H9 (cell line): ENCODE results near the gene NR2F1-AS1. TPM values are rescaled to one million over a fixed set of nuclear protein-coding genes. Genes with fewer than 3 reads are reported as not detected.

ENCODE experiments used
- DNase-seq: peaks from one replicate; pipeline ENCODE4 v3.0.0-alpha.2; 2017
- H2AFZ ChIP-seq: one replicate; pipeline ENCODE4 v1.6.1; 2013; ENCODE audit warnings: mild to moderate bottlenecking, low read length, control low read depth, moderate library complexity
- H2AK5ac ChIP-seq: 2 replicates; pipeline ENCODE4 v1.6.1; 2013; ENCODE audit warnings: low read length, control low read depth, mixed read lengths; ENCODE audit not compliant: insufficient read length
- H2BK120ac ChIP-seq: one replicate; pipeline ENCODE4 v1.6.1; 2013; ENCODE audit warnings: low read depth, mild to moderate bottlenecking, low read length, control low read depth, inconsistent platforms; ENCODE audit not compliant: poor library complexity, severe bottlenecking
- H2BK12ac ChIP-seq: 2 replicates; pipeline ENCODE4 v1.6.1; 2013; ENCODE audit warnings: low read length, control low read depth, mixed read lengths, low read depth; ENCODE audit not compliant: insufficient read length
- H2BK15ac ChIP-seq: 2 replicates; pipeline ENCODE4 v1.6.1; 2013; ENCODE audit warnings: low read depth, low read length, control low read depth
- H2BK20ac ChIP-seq: one replicate; pipeline ENCODE4 v1.6.1; 2013; ENCODE audit warnings: low read depth, mild to moderate bottlenecking, low read length, control low read depth, inconsistent platforms; ENCODE audit not compliant: poor library complexity, severe bottlenecking
- H2BK5ac ChIP-seq: 2 replicates; pipeline ENCODE4 v1.6.1; 2013; ENCODE audit warnings: low read length, control low read depth, mixed read lengths; ENCODE audit not compliant: insufficient read length
- H3K14ac ChIP-seq: 2 replicates; pipeline ENCODE4 v1.6.1; 2013; ENCODE audit warnings: low read length, control low read depth; ENCODE audit not compliant: insufficient read depth
- H3K18ac ChIP-seq: 2 replicates; pipeline ENCODE4 v1.6.1; 2013; ENCODE audit warnings: low read depth, mild to moderate bottlenecking, mixed read lengths, low read length, control low read depth; ENCODE audit not compliant: insufficient read length
- H3K23ac ChIP-seq: 2 replicates; pipeline ENCODE4 v1.6.1; 2013; ENCODE audit warnings: low read length, control low read depth, mixed read lengths, low read depth; ENCODE audit not compliant: insufficient read length
- H3K23me2 ChIP-seq: 2 replicates; pipeline ENCODE4 v1.6.1; 2013; ENCODE audit warnings: low read depth, mild to moderate bottlenecking, mixed read lengths, low read length, control low read depth; ENCODE audit not compliant: insufficient read length, poor library complexity, severe bottlenecking
- H3K27ac ChIP-seq: 2 replicates; pipeline ENCODE4 v1.5.1; 2013; ENCODE audit warnings: low read length, control low read depth, mixed read lengths, low read depth; ENCODE audit not compliant: insufficient read length
- H3K27me3 ChIP-seq: 2 replicates; pipeline ENCODE4 v1.6.1; 2013; ENCODE audit warnings: low read length, control low read depth, inconsistent platforms; ENCODE audit not compliant: insufficient read depth
- H3K4ac ChIP-seq: 2 replicates; pipeline ENCODE4 v1.6.1; 2013; ENCODE audit warnings: low read depth, mild to moderate bottlenecking, control low read depth, inconsistent platforms, low read length, moderate library complexity
- H3K4me1 ChIP-seq: 2 replicates; pipeline ENCODE4 v1.6.1; 2013; ENCODE audit warnings: low read length, control low read depth, inconsistent platforms; ENCODE audit not compliant: insufficient read depth
- H3K4me2 ChIP-seq: 2 replicates; pipeline ENCODE4 v1.6.1; 2013; ENCODE audit warnings: low read length, control low read depth, mixed read lengths; ENCODE audit not compliant: insufficient read length, insufficient read depth
- H3K56ac ChIP-seq: 2 replicates; pipeline ENCODE4 v1.6.1; 2013; ENCODE audit warnings: low read depth, mild to moderate bottlenecking, mixed read lengths, low read length, control low read depth; ENCODE audit not compliant: insufficient read length
- H3K79me1 ChIP-seq: 2 replicates; pipeline ENCODE4 v1.6.1; 2013; ENCODE audit warnings: low read depth, mild to moderate bottlenecking, moderate library complexity, low read length, control low read depth, inconsistent platforms; ENCODE audit not compliant: insufficient read depth, poor library complexity, severe bottlenecking
- H3K79me2 ChIP-seq: 2 replicates; pipeline ENCODE4 v1.6.1; 2013; ENCODE audit warnings: low read length, control low read depth, inconsistent platforms; ENCODE audit not compliant: insufficient read depth
- H3K9ac ChIP-seq: 2 replicates; pipeline ENCODE4 v1.6.1; 2013; ENCODE audit warnings: low read length, control low read depth, mixed read lengths; ENCODE audit not compliant: insufficient read length; ENCODE audit errors: extremely low read depth
- H3K9me3 ChIP-seq: one replicate; pipeline ENCODE4 v1.6.1; 2013; ENCODE audit warnings: low read depth, low read length, inconsistent platforms; ENCODE audit not compliant: control insufficient read depth
- H3T11ph ChIP-seq: one replicate; pipeline ENCODE4 v1.6.1; 2013; ENCODE audit warnings: mild to moderate bottlenecking, low read length, control low read depth, inconsistent platforms
- H4K20me1 ChIP-seq: one replicate; pipeline ENCODE4 v1.6.1; 2013; ENCODE audit not compliant: control insufficient read depth, insufficient read length, insufficient read depth
- H4K5ac ChIP-seq: 2 replicates; pipeline ENCODE4 v1.6.1; 2013; ENCODE audit warnings: low read depth, mild to moderate bottlenecking, mixed read lengths, low read length, control low read depth; ENCODE audit not compliant: insufficient read length
- H4K8ac ChIP-seq: replicated peaks from 2 replicates; pipeline ENCODE4 v1.6.1; 2013; ENCODE audit warnings: low read length, control low read depth, mixed read lengths, low read depth; ENCODE audit not compliant: insufficient read length
- H4K91ac ChIP-seq: 2 replicates; pipeline ENCODE4 v1.6.1; 2013; ENCODE audit warnings: low read depth, mild to moderate bottlenecking, moderate library complexity, mixed read lengths, low read length, control low read depth; ENCODE audit not compliant: insufficient read length
- H3K27ac Mint-ChIP-seq, 3 experiments: 2 replicates in 2 of 3; 3 replicates in 1 of 3; pipeline ENCODE4 v1.8.0; 2020 to 2021; ENCODE audit warnings: mixed read lengths in 3 of 3, mild to moderate bottlenecking in 1 of 3, moderate library complexity in 1 of 3
- H3K27me3 Mint-ChIP-seq: 2 replicates; pipeline ENCODE4 v1.8.0; 2021; ENCODE audit warnings: low read depth, mild to moderate bottlenecking, moderate library complexity, mixed read lengths
- H3K36me3 Mint-ChIP-seq, 3 experiments: 2 replicates in 2 of 3; 3 replicates in 1 of 3; pipeline ENCODE4 v1.8.0; 2020 to 2021; ENCODE audit warnings: low read depth in 3 of 3, mixed read lengths in 3 of 3; ENCODE audit not compliant: insufficient read depth in 1 of 3
- H3K4me1 Mint-ChIP-seq, 2 experiments: 2 replicates each; pipeline ENCODE4 v1.8.0; 2020; ENCODE audit warnings: mixed read lengths in 2 of 2
- H3K4me3 Mint-ChIP-seq, 2 experiments: 2 replicates in 1 of 2; 3 replicates in 1 of 2; pipeline ENCODE4 v1.8.0; 2020 to 2021; ENCODE audit warnings: mild to moderate bottlenecking in 2 of 2, mixed read lengths in 2 of 2, moderate library complexity in 1 of 2
- H3K9me3 Mint-ChIP-seq, 2 experiments: 2 replicates in 1 of 2; 3 replicates in 1 of 2; pipeline ENCODE4 v1.8.0; 2020; ENCODE audit warnings: mild to moderate bottlenecking in 2 of 2, mixed read lengths in 2 of 2, moderate library complexity in 1 of 2
- CTCF ChIP-seq: fragments of 200-600 bp; sonication (generic); conservative IDR thresholded peaks from 3 replicates; pipeline ENCODE4 v1.8.0; 2021; ENCODE audit warnings: antibody characterized with exemption, mild to moderate bottlenecking
- WGBS: extraction: QIAGEN DNeasy Blood & Tissue Kit; methylation state at CpG from one replicate; pipeline ENCODE4 v1.1.7; 2013; ENCODE audit warnings: missing lambda C conversion rate, low lambda C conversion rate, mixed read lengths; ENCODE audit not compliant: insufficient read length; ENCODE audit errors: extremely low coverage; 5-methylcytosine and 5-hydroxymethylcytosine counted together
- total RNA-seq: library from RNA; stranded (reverse); gene quantifications from 2 replicates; pipeline ENCODE4 v1.2.1, GENCODE V29; 2021

NR2F1-AS1 gene
- total RNA-seq, 1 experiment from 2014 or later: 1.9 TPM

GRCh38 chr5:93433422-93433821, 147.6 kb downstream of the NR2F1-AS1 start:
- Histone ChIP-seq H2BK120ac (no peak overlapping the region), H3K18ac (no peak overlapping the region), H3K27ac (no peak overlapping the region), H2AK5ac (no peak overlapping the region), H3K23ac (no peak overlapping the region), H4K5ac (no peak overlapping the region), H3K9me3 (no peaks in the 10 kb centered on the region), H3T11ph (no peak overlapping the region), H3K27me3 (no peaks in the 10 kb centered on the region), H3K79me1 (no peaks in the 10 kb centered on the region), H3K4me2 (no peak overlapping the region), H2BK12ac (no peak overlapping the region), H2BK20ac (no peak overlapping the region), H2BK5ac (no peak overlapping the region), H4K20me1 (no peaks in the 10 kb centered on the region), H3K4me1 (no peaks in the 10 kb centered on the region; the same call in 1 of the 2 replicates), H3K9ac (no peak overlapping the region), H3K14ac (no peak overlapping the region), H2BK15ac (no peak overlapping the region), H3K23me2 (no peaks in the 10 kb centered on the region), H4K8ac (no peak overlapping the region), H3K56ac (no peak overlapping the region), H4K91ac (no peak overlapping the region), H3K79me2 (no peaks in the 10 kb centered on the region), H2AFZ (no peak overlapping the region), H3K4ac (no peak overlapping the region)
- H3K4me1 Mint-ChIP-seq: peaks cover 0 to 7% of the 10 kb centered on the region in 2 experiments; a peak in 1 of 4 replicates
- no peak for DNase-seq
- no peaks in the 10 kb centered on the region for H3K27me3 Mint-ChIP-seq
- H3K4me3 Mint-ChIP-seq: no peak overlapping the region
- H3K9me3 Mint-ChIP-seq: no peaks in the 10 kb centered on the region
- H3K27ac Mint-ChIP-seq: no peak overlapping the region
- WGBS: no CpG with 5 or more reads among the region's 1 CpG
- no peak for TF ChIP-seq CTCF
- H3K36me3 Mint-ChIP-seq: no peaks in the 10 kb centered on the region
